HAP-1 (cell line): Measurements from ENCODE around the gene CDC42BPG.

Source experiments
- DNase-seq, 2 experiments: peaks; one replicate each; pipeline ENCODE4 v3.0.0-alpha.2; 2016 to 2020; ENCODE audit warnings: low spot score in 2 of 2
- H3K27me3 ChIP-seq: fragments of 250-450 bp; sonication (Bioruptor Pico); 2 replicates; pipeline ENCODE4 v1.5.1; 2020; ENCODE audit warnings: low read depth, mild to moderate bottlenecking, moderate library complexity
- H3K36me3 ChIP-seq: fragments of 250-450 bp; sonication (Bioruptor Pico); replicated peaks from 2 replicates; pipeline ENCODE4 v1.5.1; 2020; ENCODE audit warnings: mild to moderate bottlenecking
- H3K4me1 ChIP-seq: fragments of 250-450 bp; sonication (Bioruptor Pico); 2 replicates; pipeline ENCODE4 v1.5.1; 2020; ENCODE audit warnings: mild to moderate bottlenecking
- H3K4me3 ChIP-seq: fragments of 250-450 bp; sonication (Bioruptor Pico); 2 replicates; pipeline ENCODE4 v1.5.1; 2020; ENCODE audit warnings: mild to moderate bottlenecking, moderate library complexity
- H3K9me3 ChIP-seq: fragments of 250-450 bp; sonication (Bioruptor Pico); 2 replicates; pipeline ENCODE4 v1.5.1; 2020; ENCODE audit warnings: mild to moderate bottlenecking, moderate library complexity
- in situ Hi-C: fragments of 300-500 bp; cut with MboI; formaldehyde crosslinking; loops from 3 replicates; pipeline ENCODE4 v1.14.3; 2020; ENCODE audit warnings: low sequenced_read_pairs, inconsistent platforms, mixed read lengths

The CDC42BPG gene

GRCh38 chr11:64834723-64835615 lies 9.5 kb downstream of the CDC42BPG start:
- DNase-seq: no peak
- in situ Hi-C loops: no loop called here
- Histone ChIP-seq H3K9me3 (no peaks in the 10 kb centered on the region), H3K27me3 (no peaks in the 10 kb centered on the region), H3K36me3 (no peaks in the 10 kb centered on the region), H3K4me1 (no peaks in the 10 kb centered on the region), H3K4me3 (no peak overlapping the region)

GRCh38 chr11:64834031-64834722 lies 10.3 kb downstream of the CDC42BPG start:
- Histone ChIP-seq H3K4me3 (no peak overlapping the region), H3K27me3 (no peaks in the 10 kb centered on the region), H3K36me3 (no peaks in the 10 kb centered on the region), H3K9me3 (no peaks in the 10 kb centered on the region), H3K4me1 (no peaks in the 10 kb centered on the region)
- in situ Hi-C loops: no loop called here
- no peak for DNase-seq

- no peak for DNase-seq
- no peaks in the 10 kb centered on the region for H3K27me3 ChIP-seq
- no peaks in the 10 kb centered on the region for H3K9me3 ChIP-seq
- H3K36me3 ChIP-seq: no peaks in the 10 kb centered on the region
- no peaks in the 10 kb centered on the region for H3K4me1 ChIP-seq
- in situ Hi-C loops: no loop called here
- H3K4me3 ChIP-seq: no peak overlapping the region
Observed at GRCh38 chr11:64833509-64833908, 10.9 kb downstream of the CDC42BPG start.

DNA sequence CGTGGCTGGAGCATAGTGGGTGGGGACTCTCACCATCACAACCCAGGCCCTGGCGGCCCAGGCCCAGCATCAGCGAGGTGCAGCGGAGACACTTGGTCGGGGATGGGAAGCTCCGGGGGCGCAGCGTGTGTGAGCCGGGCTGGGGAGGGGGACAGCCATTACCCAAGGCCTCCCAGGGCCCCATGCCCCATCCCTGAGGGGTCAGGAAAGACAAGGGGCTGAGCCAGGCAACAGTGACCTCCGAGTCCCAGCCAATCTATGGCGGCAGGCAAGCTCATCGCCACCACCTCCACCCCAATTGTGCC lies 11.3 kb downstream of the CDC42BPG start:
- H3K4me3 ChIP-seq: no peak overlapping the region
- no peaks in the 10 kb centered on the region for H3K9me3 ChIP-seq

GRCh38 chr11:64832467-64833197 lies 11.8 kb downstream of the CDC42BPG start:
- in situ Hi-C loops: no loop called here
- no peaks in the 10 kb centered on the region for H3K36me3 ChIP-seq
- no peaks in the 10 kb centered on the region for H3K4me1 ChIP-seq

More for the DNA sequence above, 11.3 kb downstream of the CDC42BPG start:
- H3K27me3 ChIP-seq: no peaks in the 10 kb centered on the region
- DNase-seq: no peak
- no peaks in the 10 kb centered on the region for H3K36me3 ChIP-seq
- H3K4me1 ChIP-seq: no peaks in the 10 kb centered on the region
- in situ Hi-C loops: no loop called here

DNA sequence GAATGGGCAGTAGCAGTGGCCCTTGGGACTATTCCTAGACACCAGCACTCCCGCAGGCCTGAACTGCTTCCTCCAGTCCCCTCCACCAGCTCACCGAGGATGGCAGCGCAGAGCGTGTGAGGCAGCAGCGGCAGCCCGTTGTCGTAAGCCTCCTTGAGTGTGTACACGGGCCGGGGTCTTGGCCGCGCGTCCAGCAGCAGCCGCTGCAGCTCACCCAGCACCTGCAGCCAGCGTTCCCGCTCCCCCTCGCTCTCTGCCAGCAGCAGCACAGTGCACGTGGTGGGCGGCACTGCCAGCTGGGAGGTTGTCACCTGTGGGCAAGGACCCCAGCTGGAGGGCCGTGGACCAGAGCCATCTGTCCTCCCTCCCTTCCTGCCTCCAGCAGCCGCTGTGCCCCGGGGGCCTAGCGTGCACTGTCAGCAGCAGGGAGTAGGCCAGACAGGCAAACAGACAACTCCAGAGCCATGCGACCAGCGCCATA lies 13.0 kb downstream of the CDC42BPG start:
- no peak overlapping the region for H3K4me3 ChIP-seq
- H3K9me3 ChIP-seq: no peaks in the 10 kb centered on the region
- no peaks in the 10 kb centered on the region for H3K4me1 ChIP-seq
- in situ Hi-C loops: no loop called here
- H3K36me3 ChIP-seq: no peaks in the 10 kb centered on the region
- H3K27me3 ChIP-seq: no peaks in the 10 kb centered on the region
- no peak for DNase-seq

More at GRCh38 chr11:64832467-64833197, 11.8 kb downstream of the CDC42BPG start:
- H3K4me3 ChIP-seq: no peak overlapping the region
- H3K27me3 ChIP-seq: no peaks in the 10 kb centered on the region
- DNase-seq: no peak
- no peaks in the 10 kb centered on the region for H3K9me3 ChIP-seq

GRCh38 chr11:64829536-64830251 lies 14.8 kb downstream of the CDC42BPG start:
- Histone ChIP-seq H3K27me3 (no peaks in the 10 kb centered on the region), H3K36me3 (no peaks in the 10 kb centered on the region), H3K9me3 (no peaks in the 10 kb centered on the region), H3K4me3 (no peak overlapping the region), H3K4me1 (no peaks in the 10 kb centered on the region)
- in situ Hi-C loops: no loop called here
- DNase-seq: no peak

GRCh38 chr11:64827451-64827839 lies 17.0 kb downstream of the CDC42BPG start:
- in situ Hi-C loops: no loop called here
- H3K36me3 ChIP-seq: no peaks in the 10 kb centered on the region
- no peaks in the 10 kb centered on the region for H3K27me3 ChIP-seq
- DNase-seq: no peak
- H3K4me1 ChIP-seq: no peaks in the 10 kb centered on the region
- H3K4me3 ChIP-seq: no peak overlapping the region
- H3K9me3 ChIP-seq: no peaks in the 10 kb centered on the region

DNA sequence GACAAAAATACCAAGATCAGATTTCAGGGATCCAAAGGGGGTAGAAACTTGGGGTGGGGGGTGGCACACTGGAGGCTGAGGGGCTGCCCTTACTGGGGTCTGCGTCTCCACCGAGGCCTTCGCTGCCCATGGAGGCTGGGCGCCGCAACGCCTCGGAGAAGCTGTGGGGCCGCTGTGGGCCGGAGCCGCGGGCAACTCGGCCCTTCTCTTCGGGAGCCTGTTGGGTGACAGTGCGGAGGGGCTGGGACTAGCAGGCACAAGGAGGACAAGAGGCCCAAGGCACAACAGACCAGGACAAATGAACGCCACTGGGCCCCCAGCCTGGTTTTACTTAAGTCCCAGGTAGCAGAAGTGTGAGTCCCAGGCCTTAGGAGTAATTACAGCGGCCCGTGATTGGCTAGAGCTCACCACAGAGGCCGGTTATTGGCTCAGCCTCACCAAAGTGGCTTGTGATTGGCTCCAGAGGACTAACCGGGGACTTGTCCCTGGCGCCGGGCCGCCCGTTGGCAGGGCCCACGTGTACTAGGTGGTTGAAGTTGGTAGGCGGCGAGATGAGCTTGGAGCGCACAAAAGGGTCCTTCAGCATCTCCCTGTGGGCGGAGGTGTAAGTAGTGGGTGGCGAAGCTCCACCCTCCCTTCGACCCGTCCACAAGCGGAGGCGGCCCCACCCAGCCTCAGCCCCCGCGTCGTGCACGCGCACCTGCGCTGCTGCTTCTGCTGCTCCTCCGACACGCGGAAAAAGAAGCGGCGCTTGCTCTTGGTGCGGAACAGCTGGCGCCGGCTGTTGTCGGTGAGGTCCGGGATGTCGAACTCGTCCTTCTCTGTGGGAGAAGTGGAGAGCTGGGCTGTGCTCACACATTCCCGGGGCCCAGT lies 17.6 kb downstream of the CDC42BPG start:
- Histone ChIP-seq H3K27me3 (no peaks in the 10 kb centered on the region), H3K36me3 (no peaks in the 10 kb centered on the region), H3K4me1 (no peaks in the 10 kb centered on the region), H3K9me3 (no peaks in the 10 kb centered on the region), H3K4me3 (no peak overlapping the region)
- in situ Hi-C loops: no loop called here
- DNase-seq: no peak

- in situ Hi-C loops: no loop called here
- H3K4me3 ChIP-seq: no peak overlapping the region
- no peaks in the 10 kb centered on the region for H3K9me3 ChIP-seq
- no peaks in the 10 kb centered on the region for H3K36me3 ChIP-seq
- no peak for DNase-seq
- no peaks in the 10 kb centered on the region for H3K4me1 ChIP-seq
- no peaks in the 10 kb centered on the region for H3K27me3 ChIP-seq
Observed at GRCh38 chr11:64826062-64826461, 18.4 kb downstream of the CDC42BPG start.

DNA sequence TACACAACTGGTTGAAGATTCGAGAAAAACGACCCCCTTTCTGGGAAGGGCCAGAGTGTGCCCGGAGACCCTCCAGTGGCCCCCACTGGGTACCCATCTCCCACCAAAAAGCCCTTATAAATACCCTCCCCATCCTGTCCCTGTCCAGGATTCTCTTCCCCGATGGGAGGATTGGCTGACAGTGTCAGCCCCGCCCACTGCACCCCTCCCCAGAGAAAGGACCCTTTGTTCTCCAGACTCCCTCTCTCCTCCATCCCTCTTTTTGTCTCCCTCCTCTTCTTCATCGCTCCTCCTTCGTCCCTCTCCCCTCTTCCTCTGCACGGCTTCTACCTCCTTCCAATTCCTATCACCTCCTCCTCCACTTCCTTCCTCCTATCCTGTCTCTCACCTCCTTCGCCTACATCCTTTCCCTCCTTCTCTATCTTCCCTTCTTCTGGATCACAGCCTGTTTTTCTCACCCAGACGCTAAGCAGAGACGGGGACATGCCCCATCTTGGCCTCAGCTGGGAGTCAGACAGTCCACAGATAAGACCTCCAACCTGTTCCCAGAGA lies 20.8 kb downstream of the CDC42BPG start:
- H3K4me3 ChIP-seq: no peak overlapping the region
- no peaks in the 10 kb centered on the region for H3K4me1 ChIP-seq
- DNase-seq: no peak
- H3K9me3 ChIP-seq: no peaks in the 10 kb centered on the region
- in situ Hi-C loops: no loop called here
- no peaks in the 10 kb centered on the region for H3K27me3 ChIP-seq
- no peaks in the 10 kb centered on the region for H3K36me3 ChIP-seq

DNA sequence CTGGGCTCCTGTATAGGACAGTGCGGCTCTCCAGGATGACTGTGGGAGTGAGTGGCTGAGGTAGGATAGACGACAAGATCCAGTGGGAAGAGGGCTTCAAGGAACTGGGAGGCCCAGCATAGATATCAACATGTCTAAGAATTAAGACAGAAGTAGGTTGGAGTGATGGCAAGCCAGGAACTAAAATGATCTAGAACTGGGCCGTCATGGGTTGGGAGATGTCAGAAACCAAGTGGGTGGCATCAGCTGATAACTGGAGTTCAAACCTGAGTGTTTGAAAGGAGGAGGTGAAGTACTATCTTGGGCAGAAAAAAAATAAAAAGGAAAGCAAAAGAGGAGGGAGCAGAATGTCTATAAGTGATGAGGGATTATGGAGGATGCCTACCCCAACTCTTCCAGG lies 27.0 kb downstream of the CDC42BPG start:
- Histone ChIP-seq H3K36me3 (no peaks in the 10 kb centered on the region), H3K27me3 (no peaks in the 10 kb centered on the region), H3K4me1 (no peaks in the 10 kb centered on the region), H3K4me3 (no peak overlapping the region), H3K9me3 (no peaks in the 10 kb centered on the region)
- DNase-seq: no peak
- in situ Hi-C loops: no loop called here
